Muscle layer of duodenum (tissue), 2 donors: Measurements from ENCODE around the gene CXorf38.
"Not testable (repeated sequence)": the region's sequence is repeated elsewhere in the genome, so short reads cannot be mapped to it uniquely, and the experiment has no call there.

Experiments
- H3K27ac ChIP-seq: one replicate; pipeline ENCODE4 v1.7.0; 2013; ENCODE audit warnings: mild to moderate bottlenecking, low read length
- H3K27me3 ChIP-seq: one replicate; pipeline ENCODE4 v1.7.0; 2013; ENCODE audit warnings: low read depth, mild to moderate bottlenecking, control low read depth, low read length
- H3K36me3 ChIP-seq, 2 donors: one replicate each; pipeline ENCODE4 v1.7.0; 2013; ENCODE audit warnings: low read length in 2 of 2, control low read depth in 1 of 2, mild to moderate bottlenecking in 1 of 2; ENCODE audit not compliant: insufficient read depth in 2 of 2, control insufficient read depth in 1 of 2
- H3K4me1 ChIP-seq, 2 donors: one replicate each; pipeline ENCODE4 v1.7.0; 2013; ENCODE audit warnings: low read length in 2 of 2, mild to moderate bottlenecking in 2 of 2, control low read depth in 1 of 2, moderate library complexity in 1 of 2; ENCODE audit not compliant: insufficient read depth in 2 of 2, control insufficient read depth in 1 of 2
- H3K4me3 ChIP-seq, 2 donors: one replicate each; pipeline ENCODE4 v1.7.0; 2013; ENCODE audit warnings: low read length in 2 of 2, low read depth in 1 of 2, mild to moderate bottlenecking in 1 of 2
- H3K9me3 ChIP-seq, 2 donors: one replicate each; pipeline ENCODE4 v1.7.0; 2013; ENCODE audit warnings: low read length in 2 of 2, control low read depth in 1 of 2, mild to moderate bottlenecking in 1 of 2; ENCODE audit not compliant: control insufficient read depth in 1 of 2
- donor health status: healthy.

The CXorf38 gene

DNA sequence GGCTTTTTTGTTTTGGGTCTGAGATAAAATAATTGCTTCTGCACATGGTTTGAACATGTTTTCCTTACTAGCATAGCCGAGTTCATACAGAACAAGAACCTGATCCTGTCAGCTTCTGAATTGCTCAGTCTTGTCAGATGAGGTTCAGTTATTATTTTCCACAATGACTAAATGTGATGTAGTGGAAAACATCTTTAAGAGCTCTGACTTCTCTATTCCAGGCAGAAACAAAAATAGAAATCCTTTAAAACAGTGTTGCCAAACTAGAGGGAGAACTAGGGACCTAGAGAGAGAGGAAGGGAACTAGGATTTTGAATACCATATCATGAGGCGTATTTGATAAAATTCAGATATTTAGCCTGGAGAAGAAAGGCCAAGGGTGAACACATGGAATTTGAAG lies 64.5 kb downstream of the CXorf38 start:
- Histone ChIP-seq H3K36me3 (no peaks in the 10 kb centered on the region), H3K4me1 (peaks cover 0 to 10% of the 10 kb centered on the region in 2 donors), H3K4me3 (no peak overlapping the region), H3K27ac (no peak overlapping the region), H3K27me3 (no peaks in the 10 kb centered on the region), H3K9me3 (no peaks in the 10 kb centered on the region)

- H3K4me1 ChIP-seq, H3K4me3 ChIP-seq, H3K36me3 ChIP-seq, H3K27ac ChIP-seq, H3K27me3 ChIP-seq, H3K9me3 ChIP-seq: not testable (repeated sequence)
Observed at GRCh38 chrX:40582178-40582577, 65.2 kb downstream of the CXorf38 start.

GRCh38 chrX:40581336-40581920 lies 65.9 kb downstream of the CXorf38 start:
- Histone ChIP-seq H3K4me1 (peaks cover 0 to 10% of the 10 kb centered on the region in 2 donors), H3K27me3 (no peaks in the 10 kb centered on the region), H3K9me3 (no peaks in the 10 kb centered on the region), H3K27ac (peak overlapping the region; percentile 77), H3K4me3 (peak overlapping the region; percentile 61 to 73), H3K36me3 (no peaks in the 10 kb centered on the region)

- no peaks in the 10 kb centered on the region for H3K9me3 ChIP-seq
- peak within 1 kb of the TSS; percentile 77 for H3K27ac ChIP-seq
- peak within 1 kb of the TSS; percentile 71 to 73 for H3K4me3 ChIP-seq
- no peaks in the 10 kb centered on the region for H3K27me3 ChIP-seq
- H3K36me3 ChIP-seq, result no peaks in the 10 kb centered on the region
- H3K4me1 ChIP-seq, result peaks cover 0 to 10% of the 10 kb centered on the region in 2 donors
Observed at GRCh38 chrX:40580537-40581335, 66.6 kb downstream of the CXorf38 start, which contains the start of gene ATP6AP2. Gene ATP6AP2, plus strand, starts transcription at chrX:40580970. Its CDS starts 96 bp downstream, at chrX:40581066.

GRCh38 chrX:40579900-40580536 lies 67.3 kb downstream of the CXorf38 start:
- H3K4me3 ChIP-seq, result peak overlapping the region; percentile 71 to 73
- peaks cover 0 to 10% of the 10 kb centered on the region in 2 donors for H3K4me1 ChIP-seq
- no peaks in the 10 kb centered on the region for H3K27me3 ChIP-seq
- no peaks in the 10 kb centered on the region for H3K9me3 ChIP-seq
- H3K27ac ChIP-seq, result peak overlapping the region; percentile 77
- no peaks in the 10 kb centered on the region for H3K36me3 ChIP-seq

DNA sequence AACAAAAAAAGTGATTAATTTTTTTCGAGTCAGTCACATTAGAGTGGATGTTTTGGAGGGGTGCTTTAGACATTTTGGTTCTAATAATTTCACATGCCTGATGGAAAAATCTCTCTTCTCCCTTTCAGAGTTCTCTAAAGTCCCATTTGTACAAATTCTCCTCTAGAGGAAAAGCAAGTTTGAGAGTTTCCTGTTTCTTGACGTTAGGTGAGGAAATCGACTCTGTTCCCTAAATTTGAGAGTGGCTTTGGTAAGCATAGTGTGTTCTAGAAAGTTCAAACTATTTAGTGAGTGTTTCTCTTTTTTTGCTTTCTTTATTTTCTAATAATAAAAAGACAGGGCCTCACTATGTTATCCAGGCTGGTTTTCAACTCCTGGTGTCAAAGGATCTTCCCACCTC lies 68.2 kb downstream of the CXorf38 start:
- Histone ChIP-seq H3K9me3 (no peaks in the 10 kb centered on the region), H3K27ac (no peak overlapping the region), H3K4me3 (no peak overlapping the region), H3K36me3 (no peaks in the 10 kb centered on the region), H3K27me3 (no peaks in the 10 kb centered on the region), H3K4me1 (peaks cover 0 to 10% of the 10 kb centered on the region in 2 donors)

GRCh38 chrX:40578039-40578695 lies 69.2 kb downstream of the CXorf38 start:
- H3K4me3 ChIP-seq, result no peak overlapping the region
- no peaks in the 10 kb centered on the region for H3K9me3 ChIP-seq
- no peak overlapping the region for H3K27ac ChIP-seq
- H3K36me3 ChIP-seq, result no peaks in the 10 kb centered on the region
- H3K27me3 ChIP-seq, result no peaks in the 10 kb centered on the region
- H3K4me1 ChIP-seq, result peaks cover 0 to 10% of the 10 kb centered on the region in 2 donors
